ENCODE results near the gene MICA.
"Not testable (repeated sequence)": the region's sequence is repeated elsewhere in the genome, so short reads cannot be mapped to it uniquely, and the experiment has no call there.

MICA gene

GRCh38 chr6:31381666-31382065 lies 21.7 kb upstream of the MICA start:
- TF ChIP-seq, protein P1, sequence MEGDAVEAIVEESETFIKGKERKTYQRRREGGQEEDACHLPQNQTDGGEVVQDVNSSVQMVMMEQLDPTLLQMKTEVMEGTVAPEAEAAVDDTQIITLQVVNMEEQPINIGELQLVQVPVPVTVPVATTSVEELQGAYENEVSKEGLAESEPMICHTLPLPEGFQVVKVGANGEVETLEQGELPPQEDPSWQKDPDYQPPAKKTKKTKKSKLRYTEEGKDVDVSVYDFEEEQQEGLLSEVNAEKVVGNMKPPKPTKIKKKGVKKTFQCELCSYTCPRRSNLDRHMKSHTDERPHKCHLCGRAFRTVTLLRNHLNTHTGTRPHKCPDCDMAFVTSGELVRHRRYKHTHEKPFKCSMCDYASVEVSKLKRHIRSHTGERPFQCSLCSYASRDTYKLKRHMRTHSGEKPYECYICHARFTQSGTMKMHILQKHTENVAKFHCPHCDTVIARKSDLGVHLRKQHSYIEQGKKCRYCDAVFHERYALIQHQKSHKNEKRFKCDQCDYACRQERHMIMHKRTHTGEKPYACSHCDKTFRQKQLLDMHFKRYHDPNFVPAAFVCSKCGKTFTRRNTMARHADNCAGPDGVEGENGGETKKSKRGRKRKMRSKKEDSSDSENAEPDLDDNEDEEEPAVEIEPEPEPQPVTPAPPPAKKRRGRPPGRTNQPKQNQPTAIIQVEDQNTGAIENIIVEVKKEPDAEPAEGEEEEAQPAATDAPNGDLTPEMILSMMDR (IDR thresholded peaks at IDR 0.05; ENCODE audit: borderline replicate concordance, insufficient read depth, low read depth, low read length) = no peak
- no peak overlapping the region for H3K4me3 ChIP-seq (ENCODE audit: low read depth, low read length)

DNA sequence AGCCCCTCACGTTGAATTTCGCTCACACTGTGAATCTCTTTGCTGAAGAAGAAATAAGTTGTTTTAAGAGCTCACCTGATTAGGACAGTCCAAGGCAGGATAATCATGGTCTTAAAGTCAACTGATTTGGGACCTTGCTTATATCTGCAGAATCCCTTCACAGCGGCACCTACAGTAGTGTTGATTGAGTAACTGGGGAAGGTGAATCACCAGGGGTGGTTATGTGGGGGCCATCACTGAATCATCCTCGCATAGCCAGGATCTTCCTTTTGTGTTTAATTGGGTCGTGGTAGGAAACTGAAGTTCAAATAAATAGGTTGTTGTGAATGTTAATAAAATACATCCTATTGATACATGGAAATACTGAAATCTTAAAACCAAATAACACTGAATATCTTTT lies 20.2 kb upstream of the MICA start:
- TF ChIP-seq, protein P1 (IDR thresholded peaks at IDR 0.05; ENCODE audit: borderline replicate concordance, insufficient read depth, low read depth, low read length) = no peak
- no peak overlapping the region for H3K4me3 ChIP-seq (ENCODE audit: low read depth, low read length)

- no peak overlapping the region for H3K4me3 ChIP-seq (ENCODE audit: low read depth, low read length)
- TF ChIP-seq, protein P1 (IDR thresholded peaks at IDR 0.05; ENCODE audit: borderline replicate concordance, insufficient read depth, low read depth, low read length) = no peak
Observed at GRCh38 chr6:31385041-31385440, 18.4 kb upstream of the MICA start.

GRCh38 chr6:31386099-31386498 lies 17.3 kb upstream of the MICA start:
- TF ChIP-seq, protein P1 (IDR thresholded peaks at IDR 0.05; ENCODE audit: borderline replicate concordance, insufficient read depth, low read depth, low read length) = no peak
- no peak overlapping the region for H3K4me3 ChIP-seq (ENCODE audit: low read depth, low read length)

DNA sequence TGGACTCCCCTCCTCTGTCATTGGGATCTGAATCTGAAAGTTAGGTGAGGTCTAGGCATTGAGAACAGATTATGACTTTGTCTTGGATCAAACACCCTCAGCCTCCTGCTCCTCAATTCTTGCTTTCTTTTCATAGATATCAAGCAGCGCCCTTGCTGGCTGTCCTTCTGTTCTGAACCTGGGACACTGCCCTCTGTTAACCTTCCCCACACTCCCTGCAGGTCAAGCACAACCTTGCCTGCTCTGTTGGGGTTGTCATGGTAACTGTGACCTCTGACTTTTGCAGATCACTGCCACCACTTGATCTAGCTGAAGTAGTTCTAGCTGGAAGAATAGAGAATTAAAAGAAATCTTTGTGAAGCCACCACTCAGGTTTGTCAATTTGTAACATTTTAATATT lies 16.4 kb upstream of the MICA start:
- TF ChIP-seq, protein P1 (IDR thresholded peaks at IDR 0.05; ENCODE audit: borderline replicate concordance, insufficient read depth, low read depth, low read length) = no peak
- no peak overlapping the region for H3K4me3 ChIP-seq (ENCODE audit: low read depth, low read length)

DNA sequence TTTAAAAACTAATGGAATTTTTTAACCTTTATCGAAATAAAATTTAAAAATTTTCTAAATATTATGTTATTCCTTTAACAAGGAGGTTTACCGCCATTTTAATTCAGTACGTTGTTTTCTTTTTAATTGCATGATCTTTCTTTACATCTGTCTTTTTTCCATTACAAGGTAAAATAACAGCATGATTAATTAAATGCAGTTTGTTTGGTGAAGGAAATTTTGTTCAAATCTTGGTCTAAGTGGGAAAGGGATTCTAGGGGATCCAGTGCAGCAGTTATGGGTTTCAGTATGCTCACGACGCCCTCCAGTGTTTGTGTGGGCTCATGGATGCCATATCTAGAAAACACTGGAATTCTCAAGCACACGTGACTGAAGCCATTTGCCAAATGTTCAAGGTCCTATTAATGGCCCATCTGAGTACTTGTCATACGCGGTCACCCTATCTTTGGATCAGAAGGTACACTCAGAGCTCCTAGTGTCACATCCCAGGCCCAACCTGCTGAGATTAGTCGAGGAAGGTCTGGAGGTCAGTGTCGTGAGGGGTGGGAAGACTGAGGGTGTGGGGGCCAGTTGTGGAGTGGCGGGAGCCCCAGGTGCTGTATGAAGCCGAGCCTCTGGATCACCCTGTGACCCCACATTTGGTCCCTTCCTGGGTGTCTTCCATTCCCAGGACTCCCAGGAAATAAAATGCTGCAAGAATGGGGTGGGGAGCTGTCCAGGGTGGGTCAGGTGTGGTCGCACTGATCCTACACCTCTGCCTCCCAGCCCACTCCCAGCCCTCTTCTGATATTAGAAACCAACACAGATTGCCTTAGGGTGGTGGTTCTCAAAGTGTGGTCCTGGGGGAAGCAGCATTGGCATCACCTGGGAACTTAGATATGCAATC lies 14.2 kb upstream of the MICA start:
- not testable (repeated sequence) for H3K4me3 ChIP-seq (ENCODE audit: low read depth, low read length)

DNA sequence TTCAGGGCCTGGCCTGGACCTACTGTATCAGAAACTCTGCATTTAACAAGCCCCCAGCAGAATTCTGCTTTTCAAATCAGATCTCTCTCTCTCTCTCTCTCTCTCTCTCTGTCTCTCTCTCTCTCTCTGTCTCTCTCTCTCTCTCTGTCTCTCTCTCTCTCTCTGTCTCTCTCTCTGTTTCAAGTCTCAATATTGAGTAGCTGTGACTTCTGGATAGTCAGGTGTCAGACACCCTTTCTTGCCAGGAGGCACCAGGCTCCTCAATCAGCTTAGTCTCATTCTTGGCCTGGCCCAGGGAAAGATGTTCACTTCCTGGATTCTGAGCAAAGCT lies 13.6 kb upstream of the MICA start:
- not testable (repeated sequence) for H3K4me3 ChIP-seq (ENCODE audit: low read depth, low read length)

- H3K4me3 ChIP-seq (ENCODE audit: low read depth, low read length) = no peak overlapping the region
- TF ChIP-seq, protein P1 (IDR thresholded peaks at IDR 0.05; ENCODE audit: borderline replicate concordance, insufficient read depth, low read depth, low read length) = no peak
Observed at GRCh38 chr6:31393932-31394331, 9.5 kb upstream of the MICA start.

All from GM12875 (cell line).